ENCODE measurements around the gene AGTR1. TPM values are rescaled to one million over a fixed set of nuclear protein-coding genes. Genes with fewer than 3 reads are reported as not detected.

AGTR1 gene
- polyA plus RNA-seq, 1 experiment = 0.98 TPM

GRCh38 chr3:148659512-148659911 lies 38.2 kb upstream of the AGTR1 start:
- ChIA-PET CTCF (no interaction called here), POLR2A (no interaction called here)
- no peak for TF ChIP-seq CTCF (IDR thresholded peaks at IDR 0.05; ENCODE audit: insufficient read depth, low read depth, low read length)
- no peaks in the 10 kb centered on the region for H3K27me3 ChIP-seq (ENCODE audit: control insufficient read depth, insufficient read depth, low read length)
- no peak overlapping the region for H3K4me3 ChIP-seq (ENCODE audit: low read depth, low read length)
- no peak for DNase-seq (ENCODE audit: low read depth)
- no peaks in the 10 kb centered on the region for H3K36me3 ChIP-seq (ENCODE audit: control insufficient read depth, insufficient read depth, low read length)

GRCh38 chr3:148680289-148680688 lies 17.4 kb upstream of the AGTR1 start:
- DNase-seq (ENCODE audit: low read depth) = no peak
- CTCF ChIA-PET = no interaction called here
- no peak for TF ChIP-seq CTCF (IDR thresholded peaks at IDR 0.05; ENCODE audit: insufficient read depth, low read depth, low read length)
- Histone ChIP-seq H3K27me3 (ENCODE audit: control insufficient read depth, insufficient read depth, low read length) (no peaks in the 10 kb centered on the region), H3K36me3 (ENCODE audit: control insufficient read depth, insufficient read depth, low read length) (no peaks in the 10 kb centered on the region), H3K4me3 (ENCODE audit: low read depth, low read length) (no peak overlapping the region)
- POLR2A ChIA-PET = no interaction called here

GRCh38 chr3:148681080-148681479 lies 16.6 kb upstream of the AGTR1 start:
- Histone ChIP-seq H3K4me3 (ENCODE audit: low read depth, low read length) (no peak overlapping the region), H3K27me3 (ENCODE audit: control insufficient read depth, insufficient read depth, low read length) (no peaks in the 10 kb centered on the region), H3K36me3 (ENCODE audit: control insufficient read depth, insufficient read depth, low read length) (no peaks in the 10 kb centered on the region)
- ChIA-PET POLR2A (no interaction called here), CTCF (no interaction called here)
- TF ChIP-seq CTCF (IDR thresholded peaks at IDR 0.05; ENCODE audit: insufficient read depth, low read depth, low read length) = no peak
- DNase-seq (ENCODE audit: low read depth) = no peak

GRCh38 chr3:148682997-148683396 lies 14.7 kb upstream of the AGTR1 start:
- DNase-seq (ENCODE audit: low read depth) = no peak
- Histone ChIP-seq H3K36me3 (ENCODE audit: control insufficient read depth, insufficient read depth, low read length) (no peaks in the 10 kb centered on the region), H3K27me3 (ENCODE audit: control insufficient read depth, insufficient read depth, low read length) (no peaks in the 10 kb centered on the region), H3K4me3 (ENCODE audit: low read depth, low read length) (no peak overlapping the region)
- TF ChIP-seq CTCF (IDR thresholded peaks at IDR 0.05; ENCODE audit: insufficient read depth, low read depth, low read length) = no peak
- ChIA-PET CTCF (no interaction called here), POLR2A (no interaction called here)

- no peak for TF ChIP-seq CTCF (IDR thresholded peaks at IDR 0.05; ENCODE audit: insufficient read depth, low read depth, low read length)
- H3K27me3 ChIP-seq (ENCODE audit: control insufficient read depth, insufficient read depth, low read length) = peaks cover 2% of the 10 kb centered on the region
- H3K4me3 ChIP-seq (ENCODE audit: low read depth, low read length) = no peak overlapping the region
- POLR2A ChIA-PET = no interaction called here
- CTCF ChIA-PET = no interaction called here
- no peaks in the 10 kb centered on the region for H3K36me3 ChIP-seq (ENCODE audit: control insufficient read depth, insufficient read depth, low read length)
- DNase-seq (ENCODE audit: low read depth) = no peak
These were observed 3.6 kb upstream of the AGTR1 start for GRCh38 chr3:148694116-148694515.
